HG03060 (cell line): ENCODE results near the gene FMNL3.
"Not testable (repeated sequence)": the region's sequence is repeated elsewhere in the genome, so short reads cannot be mapped to it uniquely, and the experiment has no call there.

ENCODE experiments used
- ATAC-seq: cut with Tn5 transposase; IDR thresholded peaks from one replicate; pipeline ENCODE4 v1.9.1; 2021; ENCODE audit warnings: low read depth, moderate number of reproducible peaks; ENCODE audit not compliant: unreplicated experiment

FMNL3 gene

GRCh38 chr12:49707128-49707811, at the start of gene FMNL3:
Gene FMNL3 (minus strand): TSS chr12:49707405. CDS start chr12:49707180, 225 bp downstream.
- peak; percentile 51 for ATAC-seq

- ATAC-seq, result no peak
These were observed 43.8 kb upstream of the FMNL3 start for GRCh38 chr12:49750996-49751393.

- ATAC-seq, result peak; percentile 35
These were observed 43.1 kb upstream of the FMNL3 start for GRCh38 chr12:49750027-49750995.

DNA sequence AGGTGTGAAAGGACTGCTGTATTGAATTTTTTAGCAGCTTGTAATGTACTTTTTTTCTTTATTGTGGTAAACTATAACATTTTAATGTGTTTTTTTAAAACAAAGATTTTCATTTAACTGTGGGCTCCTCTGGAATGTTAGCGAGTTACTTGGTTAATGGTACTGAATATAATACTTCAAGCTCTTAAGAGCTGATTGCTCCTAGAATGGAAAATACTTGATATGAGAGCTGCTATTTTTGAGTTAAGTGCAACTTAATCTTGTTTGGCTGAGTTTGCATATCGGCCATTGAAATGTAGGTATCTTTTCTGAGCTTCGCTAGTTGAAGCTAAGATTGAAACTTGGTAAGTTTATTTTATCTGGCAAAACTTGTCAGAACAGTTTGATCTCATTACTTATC, 41.6 kb upstream of the FMNL3 start:
- ATAC-seq, result no peak

DNA sequence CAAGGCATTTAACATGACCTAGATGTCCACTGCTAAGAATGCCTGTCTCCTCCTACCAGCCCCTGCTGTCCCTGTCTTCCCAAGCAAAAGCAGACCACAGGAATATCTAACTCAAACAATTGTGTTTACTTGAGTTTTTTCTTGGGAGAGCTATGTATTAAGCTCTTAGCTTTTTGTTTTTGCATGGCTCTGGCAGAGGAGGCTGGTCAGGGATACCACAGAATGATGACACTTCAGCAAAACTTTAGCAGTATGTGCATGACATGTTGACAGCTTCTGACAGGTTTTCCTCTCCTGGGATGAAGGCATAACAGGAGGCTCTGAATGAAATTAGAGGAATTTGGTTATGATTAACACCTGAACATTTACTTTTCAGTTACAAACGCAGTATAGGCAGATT, 41.1 kb upstream of the FMNL3 start:
- ATAC-seq, result no peak

DNA sequence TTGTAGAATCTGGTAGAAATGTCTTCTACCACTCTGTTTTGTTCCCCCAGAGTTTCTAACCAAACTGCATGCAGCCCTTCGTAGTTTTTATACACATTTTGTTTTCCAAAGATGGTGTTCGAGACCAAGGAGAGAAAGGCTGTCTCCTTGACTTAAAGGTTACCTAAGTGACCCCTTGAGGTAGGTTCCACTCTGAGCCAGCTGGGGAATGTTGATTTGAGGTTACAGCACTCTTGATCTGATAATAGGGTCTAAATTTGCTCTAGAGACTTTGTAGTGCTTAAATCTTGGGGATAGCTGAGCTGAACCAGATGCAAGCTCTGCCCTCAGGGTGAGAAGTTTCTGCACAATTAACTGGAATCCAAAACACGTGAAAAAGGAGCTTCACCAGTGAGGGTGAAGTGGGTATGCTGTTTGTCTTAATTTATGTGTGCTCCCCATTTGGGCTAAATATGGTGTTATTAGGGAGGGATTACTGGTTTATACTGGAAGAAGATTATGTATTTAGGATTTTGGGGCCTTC, 37.2 kb upstream of the FMNL3 start:
- no peak for ATAC-seq

DNA sequence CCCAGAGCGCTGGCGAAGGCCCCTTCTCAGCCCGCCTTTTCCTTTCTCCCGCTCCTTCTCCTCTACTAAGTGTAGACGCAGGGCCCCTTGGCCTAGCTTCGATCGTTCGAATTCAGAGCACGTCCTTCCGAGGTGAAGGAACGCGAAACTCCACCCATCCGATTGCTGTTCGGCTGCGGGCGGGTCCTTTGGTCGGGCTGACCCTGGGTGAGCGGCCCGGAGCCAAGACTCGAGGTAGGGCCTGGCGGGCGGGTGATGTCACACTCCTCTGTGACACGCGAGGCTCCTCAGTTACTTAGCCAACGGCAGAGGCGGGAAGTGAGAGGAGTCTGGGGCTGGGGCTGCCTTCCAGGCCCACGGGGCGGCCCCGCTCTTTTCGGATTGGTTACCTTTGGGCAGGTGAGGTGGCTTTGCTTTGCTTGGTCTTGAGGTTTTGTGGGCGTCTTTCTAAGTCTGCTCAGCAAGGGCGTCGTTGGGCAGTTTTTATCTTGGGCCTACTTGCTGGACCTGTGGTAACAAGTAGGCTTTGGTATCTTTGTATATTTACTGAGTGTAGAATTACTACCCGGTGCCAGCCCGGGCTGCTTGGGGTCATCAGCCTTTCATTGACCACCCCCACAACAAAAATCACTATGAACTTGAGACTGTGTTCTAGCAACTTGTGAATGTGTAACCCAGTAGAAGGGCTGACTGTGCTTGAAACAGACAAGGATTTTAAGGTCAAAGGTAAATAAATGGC, 34.8 kb upstream of the FMNL3 start:
- peak; percentile 25 for ATAC-seq

GRCh38 chr12:49740930-49741881, 34.0 kb upstream of the FMNL3 start, which contains the start of gene TMBIM6:
Gene TMBIM6 (plus strand): TSS chr12:49741557. CDS start chr12:49752494, 10,937 bp downstream.
- peak; percentile 93 for ATAC-seq

DNA sequence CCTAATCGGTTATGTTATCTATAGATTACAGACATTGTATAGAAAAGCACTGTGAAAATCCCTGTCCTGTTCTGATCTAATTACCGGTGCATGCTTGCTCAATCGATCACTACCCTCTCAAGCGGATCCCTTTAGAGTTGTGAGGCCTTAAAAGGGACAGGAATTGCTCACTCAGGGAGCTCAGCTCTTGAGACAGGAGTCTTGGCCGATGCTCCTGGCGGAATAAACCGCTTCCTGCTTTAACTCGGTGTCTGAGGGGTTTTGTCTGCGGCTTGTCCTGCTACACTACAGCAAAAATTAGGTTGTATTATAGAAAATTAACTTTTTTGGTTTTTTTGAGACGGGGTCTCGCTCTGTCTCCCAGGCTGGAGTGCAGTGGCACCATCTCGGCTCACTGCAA, 33.1 kb upstream of the FMNL3 start:
- ATAC-seq, result not testable (repeated sequence)

- not testable (repeated sequence) for ATAC-seq
These were observed 31.5 kb upstream of the FMNL3 start for GRCh38 chr12:49738721-49739120.

GRCh38 chr12:49734900-49735299, 27.7 kb upstream of the FMNL3 start:
- not testable (repeated sequence) for ATAC-seq

DNA sequence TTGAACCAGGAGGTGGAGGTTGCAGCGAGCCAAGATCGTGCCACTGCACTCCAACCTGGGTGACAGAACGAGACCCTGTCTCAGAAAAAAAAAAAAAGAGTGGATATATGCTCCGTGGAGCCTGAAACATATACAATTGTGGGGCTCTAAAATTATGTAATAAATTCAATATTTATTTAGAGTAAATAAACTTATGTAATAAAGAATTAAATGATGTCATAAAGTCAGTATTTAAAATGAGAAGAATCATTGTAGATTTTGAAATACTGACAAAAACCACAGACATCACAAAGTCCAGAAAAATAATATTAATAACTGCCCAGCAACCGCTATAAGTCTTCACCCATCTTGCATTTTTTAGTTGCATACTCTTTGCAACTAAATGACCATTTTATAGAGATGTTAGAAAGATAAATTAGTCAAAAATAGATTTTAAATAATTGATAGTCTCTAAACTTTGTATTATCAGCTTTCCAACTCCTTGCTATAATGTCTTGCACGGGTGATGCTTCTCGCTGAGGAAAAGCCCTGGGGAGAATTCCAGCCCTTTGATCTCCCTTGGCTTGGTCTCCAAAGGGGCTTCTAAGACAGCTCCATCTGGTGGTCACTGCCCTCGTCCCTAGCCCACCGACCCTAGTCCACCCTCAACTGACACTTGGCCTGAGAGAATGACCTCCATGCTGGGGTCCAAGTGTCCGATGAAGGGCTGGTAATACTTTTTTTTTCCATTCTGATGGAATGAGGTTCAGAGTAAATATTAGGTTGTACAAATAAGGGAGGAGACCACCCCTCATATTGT, 26.2 kb upstream of the FMNL3 start:
- no peak for ATAC-seq

GRCh38 chr12:49730568-49731101, 23.4 kb upstream of the FMNL3 start:
- ATAC-seq, result no peak

DNA sequence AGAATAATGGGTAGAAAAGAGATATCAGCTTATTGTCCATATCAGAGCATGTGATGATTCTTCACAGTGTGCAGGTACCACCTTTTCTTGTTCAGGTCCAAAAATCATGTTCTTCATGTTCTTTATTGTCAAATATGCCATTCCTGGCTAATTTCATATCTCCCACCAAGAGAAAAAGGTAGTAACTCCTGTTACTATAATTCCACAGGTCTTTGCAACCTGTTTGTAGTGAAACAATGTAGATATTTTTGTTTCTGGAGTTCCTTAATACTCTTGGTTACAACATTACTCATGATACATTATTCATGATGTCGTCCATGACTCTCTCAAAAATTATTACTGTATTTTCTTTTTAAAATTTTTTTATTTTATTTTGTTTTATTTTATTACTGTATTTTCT, 22.8 kb upstream of the FMNL3 start:
- ATAC-seq, result no peak

DNA sequence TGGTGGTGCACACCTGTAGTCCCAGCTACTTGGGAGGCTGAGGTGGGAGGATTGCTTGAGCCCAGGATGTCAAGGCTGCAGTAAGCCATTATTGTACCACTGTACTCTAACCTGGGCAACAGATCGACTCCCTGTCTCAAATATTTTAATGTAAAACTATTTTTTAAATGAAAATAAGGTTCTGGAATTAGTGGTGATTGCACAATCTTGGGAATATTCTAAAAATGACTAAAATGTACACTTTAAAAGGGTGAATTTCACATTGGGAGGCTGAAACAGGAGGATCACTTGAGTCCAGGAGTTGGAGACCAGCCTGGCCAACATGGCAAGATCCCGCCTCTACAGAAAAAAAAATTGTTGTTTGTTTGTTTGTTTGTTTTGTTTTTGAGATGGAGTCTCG, 21.2 kb upstream of the FMNL3 start:
- no peak for ATAC-seq

DNA sequence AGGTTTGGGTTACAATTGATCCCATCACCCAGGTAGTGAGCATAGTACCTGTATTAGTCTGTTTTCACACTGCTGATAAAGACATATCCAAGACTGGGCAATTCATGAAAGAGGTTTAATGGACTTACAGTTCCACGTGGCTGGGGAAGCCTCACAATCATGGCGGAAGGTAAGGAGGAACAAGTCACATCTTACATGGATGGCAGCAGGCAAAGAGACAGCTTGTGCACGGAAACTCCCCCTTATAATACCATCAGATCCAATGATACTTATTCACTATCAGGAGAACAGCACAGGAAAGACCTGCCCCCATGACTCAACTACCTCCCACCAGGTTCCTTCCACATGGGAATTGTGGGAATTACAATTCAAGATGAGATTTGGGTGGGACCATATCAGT, 14.2 kb upstream of the FMNL3 start:
- ATAC-seq, result not testable (repeated sequence)

- ATAC-seq, result no peak
These were observed 13.0 kb upstream of the FMNL3 start for GRCh38 chr12:49720214-49720613.

- ATAC-seq, result not testable (repeated sequence)
These were observed 10.6 kb upstream of the FMNL3 start for GRCh38 chr12:49717800-49718199.
